GM12878 (cell line): ENCODE data around the gene TYRO3. TPM values are rescaled to one million over a fixed set of nuclear protein-coding genes. Genes with fewer than 3 reads are reported as not detected.

Experiments used
- ATAC-seq: fragments of 200-7000 bp; cut with Tn5 transposase; 3 replicates; pipeline ENCODE4 v1.9.1; 2020; ENCODE audit warnings: mild to moderate bottlenecking, moderate library complexity
- BruUV-seq: library from RNA; stranded (reverse); fragments of 400-500 nt; replicated peaks from 2 replicates; lab custom pipeline; 2021; lab: Mats Ljungman, UMichigan
- CTCF ChIA-PET: fragments of 300-600 bp; sonication (Branson Sonifier 250); formaldehyde crosslinking; extraction: SDS; loops from one replicate; lab custom pipeline; 2021; ENCODE audit warnings: inconsistent platforms; lab: Yijun Ruan, JAX
- POLR2A ChIA-PET: fragments of 350-600 bp; formaldehyde crosslinking; extraction: SDS; loops from one replicate; lab custom pipeline; 2021; ENCODE audit warnings: inconsistent platforms; lab: Charles Lee
- RAD21 ChIA-PET: fragments of 300-600 bp; sonication (Branson Sonifier 250); formaldehyde crosslinking; loops from one replicate; lab custom pipeline; 2023; ENCODE audit warnings: antibody characterized with exemption; ENCODE audit not compliant: unreplicated experiment; lab: Charles Lee
- SMC1A ChIA-PET: fragments of 300-600 bp; sonication (Branson Sonifier 250); formaldehyde crosslinking; loops from one replicate; lab custom pipeline; 2023; ENCODE audit not compliant: unreplicated experiment, uncharacterized antibody; lab: Charles Lee
- DNase-seq: peaks from one replicate; pipeline ENCODE4 v3.0.0-alpha.2; 2011; ENCODE audit warnings: low read depth, low spot score
- FAIRE-seq: peaks from 3 replicates; lab custom pipeline; 2011; peaks lifted over from hg19 to GRCh38; lab: Jason Lieb, UNC
- H2AFZ ChIP-seq: 2 replicates; pipeline ENCODE4 v1.6.0; 2011; ENCODE audit warnings: low read depth, low read length, control low read depth; ENCODE audit not compliant: control insufficient read depth
- H3K27ac ChIP-seq: 2 replicates; pipeline ENCODE4 v1.5.1; 2011; ENCODE audit warnings: control low read depth; ENCODE audit not compliant: control insufficient read depth, insufficient read depth
- H3K27me3 ChIP-seq, 2 experiments: replicated peaks in 1 of 2; 2 replicates each; pipeline versions ENCODE4 v1.6.0 to v1.6.1; 2011; ENCODE audit warnings: low read length in 1 of 2; ENCODE audit not compliant: control insufficient read depth in 2 of 2, insufficient read depth in 2 of 2
- H3K36me3 ChIP-seq, 2 experiments: 2 replicates each; pipeline ENCODE4 v1.5.1; 2011; ENCODE audit warnings: low read length in 1 of 2; ENCODE audit not compliant: control insufficient read depth in 2 of 2, insufficient read depth in 2 of 2
- H3K4me1 ChIP-seq: 2 replicates; pipeline ENCODE4 v1.6.1; 2011; ENCODE audit warnings: mild to moderate bottlenecking, low read length, moderate library complexity, mixed read lengths; ENCODE audit not compliant: control insufficient read depth, insufficient read depth
- H3K4me2 ChIP-seq: 2 replicates; pipeline ENCODE4 v1.6.0; 2011; ENCODE audit warnings: control low read depth; ENCODE audit not compliant: control insufficient read depth, insufficient read depth
- H3K4me3 ChIP-seq: fragments of 200-600 bp; sonication (generic); 2 replicates; pipeline ENCODE4 v1.5.1; 2016
- H3K79me2 ChIP-seq: 2 replicates; pipeline ENCODE4 v1.6.0; 2011; ENCODE audit warnings: low read length; ENCODE audit not compliant: control insufficient read depth, insufficient read depth
- H3K9ac ChIP-seq: 2 replicates; pipeline ENCODE4 v1.8.0; 2011; ENCODE audit warnings: low read length, control low read depth, mixed read lengths; ENCODE audit not compliant: control insufficient read depth, insufficient read depth
- H3K9me3 ChIP-seq: replicated peaks from 3 replicates; pipeline ENCODE4 v1.5.1; 2011; ENCODE audit warnings: mild to moderate bottlenecking, low read length; ENCODE audit not compliant: control insufficient read depth, insufficient read depth
- H4K20me1 ChIP-seq: 2 replicates; pipeline ENCODE4 v1.6.0; 2011; ENCODE audit not compliant: control insufficient read depth, insufficient read depth
- BCL11A ChIP-seq: IDR thresholded peaks from 2 replicates; pipeline ENCODE4 v1.6.1; 2011; ENCODE audit warnings: low read depth, low read length
- JUND ChIP-seq: IDR thresholded peaks from 2 replicates; pipeline ENCODE4 v1.6.1; 2012; ENCODE audit warnings: low read depth, mild to moderate bottlenecking, low read length, improper control_type of control experiment, moderate library complexity
- MYB ChIP-seq: fragments of 150-350 bp; IDR thresholded peaks from 2 replicates; pipeline ENCODE4 v1.6.1; 2014; ENCODE audit warnings: mild to moderate bottlenecking, low read depth, low read length, borderline replicate concordance
- RAD21 ChIP-seq: IDR thresholded peaks from 2 replicates; pipeline ENCODE4 v1.6.1; 2011; ENCODE audit warnings: mild to moderate bottlenecking, low read depth, low read length, moderate library complexity; ENCODE audit not compliant: insufficient read depth
- WGBS: methylation state at CpG from one replicate; pipeline ENCODE4 v1.1.6; 2016; ENCODE audit warnings: low lambda C conversion rate; ENCODE audit not compliant: insufficient replicate concordance, insufficient coverage; ENCODE audit errors: missing lambda C conversion rate; 5-methylcytosine and 5-hydroxymethylcytosine counted together
- in situ Hi-C: fragments of 300-500 bp; cut with MboI; formaldehyde crosslinking; loops from 9 replicates; pipeline ENCODE4 v1.14.3; 2018; ENCODE audit warnings: mixed read lengths
- intact Hi-C: fragments of 100-400 bp; cut with micrococcal nuclease; formaldehyde crosslinking; loops from one replicate; pipeline ENCODE4 v1.14.2; 2022; ENCODE audit not compliant: unreplicated experiment
- polyA plus RNA-seq, 11 experiments: library from polyadenylated mRNA; depleted of rRNA in 4 of 11; unstranded in 6 of 11; stranded (reverse) in 5 of 11; fragments of >200 nt; fragmentation: Nextera tagmentation in 4 of 11; fragmentation: Illumina TruSeq in 1 of 11; extraction: Ambion mirVana in 4 of 11; extraction: Trizol in 1 of 11; gene quantifications; 1 replicate in 1 of 11; 2 replicates in 10 of 11; pipeline versions ENCODE4 v1.2.1 to v1.2.3, GENCODE V29; 2011 to 2016; ENCODE audit warnings: inconsistent platforms in 2 of 11, missing spikeins in 2 of 11, low read depth in 1 of 11
- total RNA-seq, 4 experiments: library from RNA; depleted of rRNA in 3 of 4; stranded (reverse); fragments of >200 nt in 3 of 4; fragmentation: Illumina TruSeq in 1 of 4; extraction: Trizol in 1 of 4; gene quantifications; 2 replicates each; pipeline versions ENCODE4 v1.2.1 to v1.2.3, GENCODE V29; 2013 to 2021
- TF ChIP-seq, protein P1 (sequence below): fragments of 450-650 bp; formaldehyde crosslinking; IDR thresholded peaks from 2 replicates; pipeline ENCODE4 v1.4.0; 2022; ENCODE audit warnings: mild to moderate bottlenecking, moderate library complexity
- TF ChIP-seq, protein P2 (sequence below): fragments of 450-650 bp; IDR thresholded peaks from 2 replicates; pipeline ENCODE4 v1.6.1; 2016; ENCODE audit warnings: mild to moderate bottlenecking
- TF ChIP-seq, protein P3 (sequence below): fragments of 450-650 bp; IDR thresholded peaks from 2 replicates; pipeline ENCODE4 v1.6.1; 2017; ENCODE audit warnings: borderline replicate concordance
- TF ChIP-seq, protein P4 (sequence below): fragments of 450-650 bp; formaldehyde crosslinking; IDR thresholded peaks from 2 replicates; pipeline ENCODE4 v1.4.0; 2020; ENCODE audit warnings: mild to moderate bottlenecking, moderate library complexity

The TYRO3 gene
- total and polyA plus RNA-seq, 10 of the 15 experiments (the other 5 are each of a cell fraction or from before 2014, with no cell fraction given) = 0.06 to 0.28 (median 0.13) TPM; not detected in 4

DNA sequence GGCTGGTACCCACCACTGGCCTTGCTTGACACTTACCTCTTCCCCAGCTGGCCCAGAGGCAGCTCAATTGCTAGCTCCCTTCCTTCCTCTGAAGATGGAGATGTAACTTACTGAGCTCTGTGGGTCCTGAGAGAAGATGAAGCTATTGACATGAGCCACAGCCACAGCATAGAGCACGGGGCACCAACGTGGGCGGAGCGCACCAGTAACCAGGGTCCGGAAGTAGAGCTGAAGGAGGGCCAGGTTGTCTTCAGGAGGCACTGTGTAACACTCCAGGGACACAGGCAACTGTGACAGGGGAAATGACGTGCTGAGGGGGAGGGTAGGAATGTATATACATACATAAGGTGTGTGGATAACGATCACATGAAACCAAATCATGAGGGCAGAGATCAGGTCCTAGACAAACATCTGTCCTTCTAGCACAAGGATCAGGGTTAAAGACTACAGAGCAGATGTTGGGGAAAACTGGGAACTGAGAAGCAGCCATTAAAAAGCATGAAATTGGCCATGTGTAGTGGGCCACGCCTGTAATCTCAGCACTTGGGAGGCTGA, 41.0 kb upstream of the TYRO3 start:
- in situ Hi-C loops (no loop called here), intact Hi-C loops (no loop called here)
- no TSS peak for BruUV-seq
- H4K20me1 ChIP-seq = no peaks in the 10 kb centered on the region
- FAIRE-seq = no peak
- H3K4me1 ChIP-seq = peaks cover 13% of the 10 kb centered on the region
- CTCF ChIA-PET = interaction anchor here (4.9 kb wide), 1 partner anchor 52 kb away, joined by 17 read pairs; no protein-coding TSS in a partner anchor
- H3K27me3 ChIP-seq = peaks cover 0 to 3% of the 10 kb centered on the region in 2 experiments; a peak in 2 of 4 replicates
- no peak for ATAC-seq
- WGBS = 91% methylated on average over 8 of the region's 8 CpGs
- TF ChIP-seq, protein P1, sequence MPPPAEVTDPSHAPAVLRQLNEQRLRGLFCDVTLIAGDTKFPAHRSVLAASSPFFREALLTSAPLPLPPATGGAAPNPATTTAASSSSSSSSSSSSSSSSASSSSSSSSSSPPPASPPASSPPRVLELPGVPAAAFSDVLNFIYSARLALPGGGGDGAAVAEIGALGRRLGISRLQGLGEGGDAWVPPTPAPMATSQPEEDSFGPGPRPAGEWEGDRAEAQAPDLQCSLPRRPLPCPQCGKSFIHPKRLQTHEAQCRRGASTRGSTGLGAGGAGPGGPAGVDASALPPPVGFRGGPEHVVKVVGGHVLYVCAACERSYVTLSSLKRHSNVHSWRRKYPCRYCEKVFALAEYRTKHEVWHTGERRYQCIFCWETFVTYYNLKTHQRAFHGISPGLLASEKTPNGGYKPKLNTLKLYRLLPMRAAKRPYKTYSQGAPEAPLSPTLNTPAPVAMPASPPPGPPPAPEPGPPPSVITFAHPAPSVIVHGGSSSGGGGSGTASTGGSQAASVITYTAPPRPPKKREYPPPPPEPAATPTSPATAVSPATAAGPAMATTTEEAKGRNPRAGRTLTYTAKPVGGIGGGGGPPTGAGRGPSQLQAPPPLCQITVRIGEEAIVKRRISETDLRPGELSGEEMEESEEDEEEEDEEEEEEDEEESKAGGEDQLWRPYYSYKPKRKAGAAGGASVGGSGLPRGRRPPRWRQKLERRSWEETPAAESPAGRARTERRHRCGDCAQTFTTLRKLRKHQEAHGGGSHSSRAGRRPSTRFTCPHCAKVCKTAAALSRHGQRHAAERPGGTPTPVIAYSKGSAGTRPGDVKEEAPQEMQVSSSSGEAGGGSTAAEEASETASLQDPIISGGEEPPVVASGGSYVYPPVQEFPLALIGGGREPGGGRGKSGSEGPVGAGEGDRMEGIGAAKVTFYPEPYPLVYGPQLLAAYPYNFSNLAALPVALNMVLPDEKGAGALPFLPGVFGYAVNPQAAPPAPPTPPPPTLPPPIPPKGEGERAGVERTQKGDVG (CRISPR knock-in tag) = no peak
- TF ChIP-seq, protein P2, sequence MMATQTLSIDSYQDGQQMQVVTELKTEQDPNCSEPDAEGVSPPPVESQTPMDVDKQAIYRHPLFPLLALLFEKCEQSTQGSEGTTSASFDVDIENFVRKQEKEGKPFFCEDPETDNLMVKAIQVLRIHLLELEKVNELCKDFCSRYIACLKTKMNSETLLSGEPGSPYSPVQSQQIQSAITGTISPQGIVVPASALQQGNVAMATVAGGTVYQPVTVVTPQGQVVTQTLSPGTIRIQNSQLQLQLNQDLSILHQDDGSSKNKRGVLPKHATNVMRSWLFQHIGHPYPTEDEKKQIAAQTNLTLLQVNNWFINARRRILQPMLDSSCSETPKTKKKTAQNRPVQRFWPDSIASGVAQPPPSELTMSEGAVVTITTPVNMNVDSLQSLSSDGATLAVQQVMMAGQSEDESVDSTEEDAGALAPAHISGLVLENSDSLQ = no peak
- TF ChIP-seq MYB (no peak), RAD21 (no peak), JUND (no peak), BCL11A (no peak)
- TF ChIP-seq, protein P3, sequence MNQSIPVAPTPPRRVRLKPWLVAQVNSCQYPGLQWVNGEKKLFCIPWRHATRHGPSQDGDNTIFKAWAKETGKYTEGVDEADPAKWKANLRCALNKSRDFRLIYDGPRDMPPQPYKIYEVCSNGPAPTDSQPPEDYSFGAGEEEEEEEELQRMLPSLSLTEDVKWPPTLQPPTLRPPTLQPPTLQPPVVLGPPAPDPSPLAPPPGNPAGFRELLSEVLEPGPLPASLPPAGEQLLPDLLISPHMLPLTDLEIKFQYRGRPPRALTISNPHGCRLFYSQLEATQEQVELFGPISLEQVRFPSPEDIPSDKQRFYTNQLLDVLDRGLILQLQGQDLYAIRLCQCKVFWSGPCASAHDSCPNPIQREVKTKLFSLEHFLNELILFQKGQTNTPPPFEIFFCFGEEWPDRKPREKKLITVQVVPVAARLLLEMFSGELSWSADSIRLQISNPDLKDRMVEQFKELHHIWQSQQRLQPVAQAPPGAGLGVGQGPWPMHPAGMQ = no peak
- TF ChIP-seq, protein P4, sequence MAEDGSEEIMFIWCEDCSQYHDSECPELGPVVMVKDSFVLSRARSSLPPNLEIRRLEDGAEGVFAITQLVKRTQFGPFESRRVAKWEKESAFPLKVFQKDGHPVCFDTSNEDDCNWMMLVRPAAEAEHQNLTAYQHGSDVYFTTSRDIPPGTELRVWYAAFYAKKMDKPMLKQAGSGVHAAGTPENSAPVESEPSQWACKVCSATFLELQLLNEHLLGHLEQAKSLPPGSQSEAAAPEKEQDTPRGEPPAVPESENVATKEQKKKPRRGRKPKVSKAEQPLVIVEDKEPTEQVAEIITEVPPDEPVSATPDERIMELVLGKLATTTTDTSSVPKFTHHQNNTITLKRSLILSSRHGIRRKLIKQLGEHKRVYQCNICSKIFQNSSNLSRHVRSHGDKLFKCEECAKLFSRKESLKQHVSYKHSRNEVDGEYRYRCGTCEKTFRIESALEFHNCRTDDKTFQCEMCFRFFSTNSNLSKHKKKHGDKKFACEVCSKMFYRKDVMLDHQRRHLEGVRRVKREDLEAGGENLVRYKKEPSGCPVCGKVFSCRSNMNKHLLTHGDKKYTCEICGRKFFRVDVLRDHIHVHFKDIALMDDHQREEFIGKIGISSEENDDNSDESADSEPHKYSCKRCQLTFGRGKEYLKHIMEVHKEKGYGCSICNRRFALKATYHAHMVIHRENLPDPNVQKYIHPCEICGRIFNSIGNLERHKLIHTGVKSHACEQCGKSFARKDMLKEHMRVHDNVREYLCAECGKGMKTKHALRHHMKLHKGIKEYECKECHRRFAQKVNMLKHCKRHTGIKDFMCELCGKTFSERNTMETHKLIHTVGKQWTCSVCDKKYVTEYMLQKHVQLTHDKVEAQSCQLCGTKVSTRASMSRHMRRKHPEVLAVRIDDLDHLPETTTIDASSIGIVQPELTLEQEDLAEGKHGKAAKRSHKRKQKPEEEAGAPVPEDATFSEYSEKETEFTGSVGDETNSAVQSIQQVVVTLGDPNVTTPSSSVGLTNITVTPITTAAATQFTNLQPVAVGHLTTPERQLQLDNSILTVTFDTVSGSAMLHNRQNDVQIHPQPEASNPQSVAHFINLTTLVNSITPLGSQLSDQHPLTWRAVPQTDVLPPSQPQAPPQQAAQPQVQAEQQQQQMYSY (CRISPR knock-in tag) = no peak
- DNase-seq = no peak
- H3K9ac ChIP-seq = no peak overlapping the region
- H2AFZ ChIP-seq = no peak overlapping the region
- RAD21 ChIA-PET = no interaction called here
- no peaks in the 10 kb centered on the region for H3K9me3 ChIP-seq
- SMC1A ChIA-PET = interaction anchor here (0.5 to 1.9 kb wide), 2 partner anchors 52 to 84 kb away, joined by 3 to 4 read pairs; no protein-coding TSS in a partner anchor
- no peak overlapping the region for H3K4me3 ChIP-seq
- H3K79me2 ChIP-seq = no peaks in the 10 kb centered on the region
- peaks cover 0 to 3% of the 10 kb centered on the region in 2 experiments; a peak in 1 of 4 replicates for H3K36me3 ChIP-seq
- no peak overlapping the region for H3K27ac ChIP-seq
- no peak overlapping the region for H3K4me2 ChIP-seq
- POLR2A ChIA-PET = interaction anchor here (0.6 kb wide), 1 partner anchor 189 kb away, joined by 13 read pairs; no protein-coding TSS in a partner anchor
